ENCODE results near the gene C19orf12. TPM values are rescaled to one million over a fixed set of nuclear protein-coding genes. Genes with fewer than 3 reads are reported as not detected.

The C19orf12 gene
- total RNA-seq, 6 donors from 2014 or later, result 11.4 to 30.4 (median 21.4) TPM

GRCh38 chr19:29678484-29679106 is 36.5 kb downstream of the C19orf12 start:
- Histone ChIP-seq H3K4me3 (no peak overlapping the region), H3K27ac (peak overlapping the region in 3 of 4 donors; percentile 38 to 72 (median 64)), H3K4me1 (peaks cover 38 to 76% (median 64%) of the 10 kb centered on the region in 4 donors), H3K9me3 (no peaks in the 10 kb centered on the region), H3K27me3 (no peaks in the 10 kb centered on the region), H3K36me3 (peaks cover 3 to 43% (median 27%) of the 10 kb centered on the region in 4 donors)
- 85 to 87% methylated on average over 9 to 20 of the region's 20 CpGs for WGBS, 2 donors
- ATAC-seq (ENCODE audit: low FRiP score in 2 of 2) (peak in 1 of 2 donors; percentile 79), DNase-seq (peak in 1 of 2 donors; percentile 90)
- TF ChIP-seq POLR2A (IDR thresholded peaks at IDR 0.05), result no peak
- TF ChIP-seq POLR2AphosphoS5 (IDR thresholded peaks at IDR 0.05), result peak in 1 of 2 donors; percentile 36

GRCh38 chr19:29677001-29677817 is 37.9 kb downstream of the C19orf12 start:
- Histone ChIP-seq H3K9me3 (no peaks in the 10 kb centered on the region), H3K4me1 (peaks cover 45 to 79% (median 66%) of the 10 kb centered on the region in 4 donors), H3K27ac (peak overlapping the region in 3 of 4 donors; percentile 59 to 72 (median 64)), H3K36me3 (peaks cover 3 to 45% (median 27%) of the 10 kb centered on the region in 4 donors), H3K4me3 (no peak overlapping the region), H3K27me3 (no peaks in the 10 kb centered on the region)
- 88% methylated on average over 8 to 18 of the region's 23 CpGs for WGBS, 2 donors
- no peak for ATAC-seq (ENCODE audit: low FRiP score in 2 of 2)
- no peak for DNase-seq
- TF ChIP-seq POLR2AphosphoS5 (IDR thresholded peaks at IDR 0.05) (no peak), POLR2A (IDR thresholded peaks at IDR 0.05) (no peak), EP300 (IDR thresholded peaks at IDR 0.05) (no peak), CTCF (IDR thresholded peaks at IDR 0.05) (peak in 1 of 6 experiments; percentile 32)

GRCh38 chr19:29676586-29676985 is 38.5 kb downstream of the C19orf12 start:
- Histone ChIP-seq H3K4me1 (peaks cover 49 to 84% (median 66%) of the 10 kb centered on the region in 4 donors), H3K27me3 (no peaks in the 10 kb centered on the region), H3K27ac (peak overlapping the region; percentile 38 to 72 (median 62)), H3K9me3 (no peaks in the 10 kb centered on the region), H3K36me3 (peaks cover 3 to 45% (median 27%) of the 10 kb centered on the region in 4 donors), H3K4me3 (no peak overlapping the region)
- TF ChIP-seq POLR2A (IDR thresholded peaks at IDR 0.05), result no peak
- TF ChIP-seq CTCF (IDR thresholded peaks at IDR 0.05), result no peak
- peak in 1 of 2 donors; percentile 61 for TF ChIP-seq POLR2AphosphoS5 (IDR thresholded peaks at IDR 0.05)
- peak in 1 of 4 donors; percentile 65 for TF ChIP-seq EP300 (IDR thresholded peaks at IDR 0.05)
- WGBS, 2 donors, result 58 to 68% methylated on average over 4 to 8 of the region's 8 CpGs
- DNase-seq (peak in 1 of 2 donors; percentile 83), ATAC-seq (ENCODE audit: low FRiP score in 2 of 2) (peak in 1 of 2 donors; percentile 65)

GRCh38 chr19:29675650-29676186 is 39.3 kb downstream of the C19orf12 start:
- DNase-seq (peak in 1 of 2 donors; percentile 11), ATAC-seq (ENCODE audit: low FRiP score in 2 of 2) (no peak)
- H3K27me3 ChIP-seq, result no peaks in the 10 kb centered on the region
- H3K4me1 ChIP-seq, result peaks cover 47 to 84% (median 64%) of the 10 kb centered on the region in 4 donors
- H3K4me3 ChIP-seq, result no peak overlapping the region
- TF ChIP-seq POLR2AphosphoS5 (IDR thresholded peaks at IDR 0.05), result no peak
- TF ChIP-seq POLR2A (IDR thresholded peaks at IDR 0.05), result no peak
- TF ChIP-seq CTCF (IDR thresholded peaks at IDR 0.05), result no peak
- TF ChIP-seq EP300 (IDR thresholded peaks at IDR 0.05), result no peak
- 80 to 93% methylated on average over 1 to 12 of the region's 13 CpGs for WGBS, 2 donors
- peaks cover 3 to 48% (median 27%) of the 10 kb centered on the region in 4 donors for H3K36me3 ChIP-seq
- peak overlapping the region in 3 of 4 donors; percentile 59 to 72 (median 64) for H3K27ac ChIP-seq
- no peaks in the 10 kb centered on the region for H3K9me3 ChIP-seq

Measured in upper lobe of left lung (tissue), 6 donors.